B cell (primary cell): ENCODE measurements around the gene GPR4. TPM values are rescaled to one million over a fixed set of nuclear protein-coding genes. Genes with fewer than 3 reads are reported as not detected.
A peak's percentile ranks its signal among the peaks of the same experiment; 100 is the strongest.

Source experiments
- ATAC-seq: fragments of 200-7000 bp; cut with Tn5 transposase; one replicate; pipeline ENCODE4 v1.10.0; 2021; ENCODE audit warnings: low read depth, mild to moderate bottlenecking, moderate number of reproducible peaks, moderate library complexity
- CTCF ChIA-PET: fragments of 350-600 bp; sonication (Branson Sonifier 250); formaldehyde crosslinking; loops from one replicate; lab custom pipeline; 2021; ENCODE audit warnings: antibody characterized with exemption, inconsistent platforms; lab: Charles Lee
- POLR2A ChIA-PET: fragments of 350-600 bp; sonication (Branson Sonifier 250); formaldehyde crosslinking; loops from one replicate; lab custom pipeline; 2021; ENCODE audit warnings: antibody characterized with exemption; lab: Charles Lee
- DNase-seq: peaks from one replicate; pipeline ENCODE4 v3.0.0; 2013
- H2AFZ ChIP-seq: 2 replicates; pipeline ENCODE4 v1.6.1; 2012; ENCODE audit warnings: mild to moderate bottlenecking, low read depth, low read length; ENCODE audit not compliant: insufficient read depth, poor library complexity, severe bottlenecking
- H3K27ac ChIP-seq, 2 donors: 1 replicate in 1 of 2; 2 replicates in 1 of 2; pipeline ENCODE4 v1.5.1; 2012 to 2013; ENCODE audit warnings: low read length in 2 of 2, mild to moderate bottlenecking in 2 of 2, moderate library complexity in 1 of 2
- H3K27me3 ChIP-seq, 4 experiments: fragments of 200-600 bp in 1 of 4; sonication (generic) in 1 of 4; replicated peaks in 1 of 4; 1 replicate in 2 of 4; 2 replicates in 2 of 4; pipeline versions ENCODE4 v1.6.1 to v1.7.0; 2013 to 2016; ENCODE audit warnings: low read length in 3 of 4, mild to moderate bottlenecking in 2 of 4, mixed read lengths in 1 of 4, moderate library complexity in 1 of 4; ENCODE audit not compliant: insufficient read depth in 4 of 4, control insufficient read depth in 3 of 4; ENCODE audit errors: control extremely low read depth in 1 of 4
- H3K36me3 ChIP-seq, 2 experiments: replicated peaks in 1 of 2; 1 replicate in 1 of 2; 2 replicates in 1 of 2; pipeline versions ENCODE4 v1.6.1 to v1.7.1; 2013; ENCODE audit warnings: low read length in 1 of 2; ENCODE audit not compliant: insufficient read depth in 2 of 2, control insufficient read depth in 1 of 2; ENCODE audit errors: control extremely low read depth in 1 of 2, extremely low read depth in 1 of 2
- H3K4me1 ChIP-seq, 2 donors: fragments of 200-600 bp in 1 of 2; sonication (generic) in 1 of 2; 1 replicate in 1 of 2; 2 replicates in 1 of 2; pipeline versions ENCODE4 v1.5.1 to v1.6.1; 2013 to 2017; ENCODE audit warnings: low read length in 2 of 2; ENCODE audit not compliant: control insufficient read depth in 2 of 2, insufficient read depth in 2 of 2
- H3K4me2 ChIP-seq: replicated peaks from 2 replicates; pipeline ENCODE3; 2012; ENCODE audit warnings: mild to moderate bottlenecking, low read depth, low read length; ENCODE audit not compliant: poor library complexity, severe bottlenecking
- H3K4me3 ChIP-seq, 5 experiments: fragments of 200-600 bp in 1 of 5; sonication (generic) in 1 of 5; 1 replicate in 3 of 5; 2 replicates in 2 of 5; pipeline versions ENCODE4 v1.5.1 to v1.7.0; 2011 to 2016; ENCODE audit warnings: low read length in 4 of 5, mild to moderate bottlenecking in 4 of 5, low read depth in 2 of 5, control low read depth in 1 of 5, moderate library complexity in 1 of 5; ENCODE audit not compliant: insufficient read depth in 1 of 5; ENCODE audit errors: control extremely low read depth in 1 of 5, extremely low read depth in 1 of 5
- H3K79me2 ChIP-seq: fragments of 200-600 bp; sonication (generic); one replicate; pipeline ENCODE4 v1.6.0; 2016; ENCODE audit warnings: low read length; ENCODE audit not compliant: control insufficient read depth, insufficient read depth
- H3K9ac ChIP-seq: fragments of 200-600 bp; sonication (generic); 2 replicates; pipeline ENCODE4 v1.6.1; 2017; ENCODE audit warnings: mild to moderate bottlenecking, low read length, moderate library complexity
- H3K9me3 ChIP-seq, 3 donors: one replicate each; pipeline versions ENCODE4 v1.6.1 to v1.7.1; 2013; ENCODE audit warnings: low read length in 2 of 3; ENCODE audit not compliant: control insufficient read depth in 2 of 3, insufficient read depth in 1 of 3; ENCODE audit errors: control extremely low read depth in 1 of 3
- H4K20me1 ChIP-seq: 2 replicates; pipeline ENCODE4 v1.6.0; 2012; ENCODE audit warnings: mild to moderate bottlenecking, low read length; ENCODE audit not compliant: insufficient read depth, control insufficient read depth, poor library complexity, severe bottlenecking
- H3K27ac Mint-ChIP-seq: one replicate; pipeline ENCODE4 v1.8.0; 2021; ENCODE audit warnings: mixed read lengths
- H3K27me3 Mint-ChIP-seq: one replicate; pipeline ENCODE4 v1.8.0; 2021; ENCODE audit warnings: mixed read lengths
- H3K4me1 Mint-ChIP-seq: one replicate; pipeline ENCODE4 v1.8.0; 2021; ENCODE audit warnings: mixed read lengths
- H3K4me3 Mint-ChIP-seq: one replicate; pipeline ENCODE4 v1.8.0; 2021; ENCODE audit warnings: mixed read lengths
- H3K9me3 Mint-ChIP-seq: one replicate; pipeline ENCODE4 v1.8.0; 2022; ENCODE audit warnings: mixed read lengths; ENCODE audit not compliant: insufficient read depth
- EZH2 ChIP-seq: IDR thresholded peaks from 2 replicates; pipeline ENCODE4 v1.6.1; 2012; ENCODE audit warnings: borderline replicate concordance, low read depth, mild to moderate bottlenecking, moderate library complexity, low read length; ENCODE audit not compliant: insufficient read depth, poor library complexity, severe bottlenecking
- WGBS: methylation state at CpG from one replicate; pipeline ENCODE4 v1.1.5; 2013; ENCODE audit warnings: missing lambda C conversion rate; ENCODE audit not compliant: insufficient coverage; 5-methylcytosine and 5-hydroxymethylcytosine counted together
- intact Hi-C: fragments of 100-400 bp; cut with micrococcal nuclease; formaldehyde crosslinking; loops from one replicate; pipeline ENCODE4 v1.10.0; 2022
- polyA plus RNA-seq: library from polyadenylated mRNA; depleted of rRNA; stranded (reverse); fragments of >200 nt; gene quantifications from 2 replicates; pipeline ENCODE4 v1.2.3, GENCODE V29; 2012
- total RNA-seq, 2 donors: library from RNA; stranded (reverse); fragments of 120-200 nt in 1 of 2; gene quantifications; 1 replicate in 1 of 2; 2 replicates in 1 of 2; pipeline versions ENCODE4 v1.2.3 to v1.2.4, GENCODE V29; 2013 to 2022
- TF ChIP-seq, protein P1 (sequence below): fragments of 200-600 bp; IDR thresholded peaks from one replicate; pipeline ENCODE4 v1.8.0; 2022; ENCODE audit warnings: antibody characterized with exemption, mild to moderate bottlenecking

The GPR4 gene
- total and polyA plus RNA-seq, 2 donors (not counting 1 experiment from before 2014, with no cell fraction given) = not detected

DNA sequence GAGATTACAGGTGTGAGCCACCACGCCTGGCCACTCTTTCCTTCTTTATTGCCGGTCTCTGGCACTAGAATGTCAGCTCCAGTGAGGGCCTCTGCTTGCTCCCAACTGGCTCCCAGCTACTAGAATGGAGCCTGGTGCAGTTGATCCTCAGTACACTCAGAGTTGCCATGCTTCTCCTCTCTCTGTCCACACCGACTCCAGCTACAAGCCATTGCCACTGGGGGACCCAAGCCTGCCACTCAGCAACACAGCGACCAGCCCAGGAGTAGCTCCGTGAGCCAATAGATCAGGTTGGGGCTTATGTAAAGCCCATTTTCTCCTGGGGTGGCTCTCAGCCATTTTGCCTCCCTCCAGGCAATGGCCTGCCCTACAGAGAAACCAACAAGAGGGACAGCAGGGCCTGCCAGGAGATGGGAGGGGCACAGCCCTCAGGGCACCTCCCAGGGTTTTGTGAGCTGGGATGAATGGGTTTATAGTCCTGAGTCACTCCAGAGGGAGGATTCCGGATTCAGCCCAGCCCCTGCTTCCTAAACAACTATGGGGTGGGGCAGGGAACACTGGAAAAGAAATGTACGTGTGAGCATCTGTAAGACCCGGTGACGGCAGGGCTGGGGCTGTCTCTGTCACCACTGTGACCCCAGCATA is 53.9 kb downstream of the GPR4 start:
- TF ChIP-seq EZH2 = no peak
- TF ChIP-seq, protein P1, sequence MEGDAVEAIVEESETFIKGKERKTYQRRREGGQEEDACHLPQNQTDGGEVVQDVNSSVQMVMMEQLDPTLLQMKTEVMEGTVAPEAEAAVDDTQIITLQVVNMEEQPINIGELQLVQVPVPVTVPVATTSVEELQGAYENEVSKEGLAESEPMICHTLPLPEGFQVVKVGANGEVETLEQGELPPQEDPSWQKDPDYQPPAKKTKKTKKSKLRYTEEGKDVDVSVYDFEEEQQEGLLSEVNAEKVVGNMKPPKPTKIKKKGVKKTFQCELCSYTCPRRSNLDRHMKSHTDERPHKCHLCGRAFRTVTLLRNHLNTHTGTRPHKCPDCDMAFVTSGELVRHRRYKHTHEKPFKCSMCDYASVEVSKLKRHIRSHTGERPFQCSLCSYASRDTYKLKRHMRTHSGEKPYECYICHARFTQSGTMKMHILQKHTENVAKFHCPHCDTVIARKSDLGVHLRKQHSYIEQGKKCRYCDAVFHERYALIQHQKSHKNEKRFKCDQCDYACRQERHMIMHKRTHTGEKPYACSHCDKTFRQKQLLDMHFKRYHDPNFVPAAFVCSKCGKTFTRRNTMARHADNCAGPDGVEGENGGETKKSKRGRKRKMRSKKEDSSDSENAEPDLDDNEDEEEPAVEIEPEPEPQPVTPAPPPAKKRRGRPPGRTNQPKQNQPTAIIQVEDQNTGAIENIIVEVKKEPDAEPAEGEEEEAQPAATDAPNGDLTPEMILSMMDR = no peak
- no peaks in the 10 kb centered on the region for H3K79me2 ChIP-seq
- H2AFZ ChIP-seq = no peak overlapping the region
- ChIA-PET CTCF (interaction anchor here (3.5 kb wide), 1 partner anchor 10 kb away, joined by 13 read pairs; no protein-coding TSS in a partner anchor), POLR2A (no interaction called here)
- no peak for ATAC-seq
- WGBS = 91% methylated on average over 7 of the region's 9 CpGs
- H3K27ac ChIP-seq = no peak overlapping the region
- peaks cover 7 to 20% of the 10 kb centered on the region in 2 donors for H3K4me1 ChIP-seq
- H3K4me2 ChIP-seq = no peak overlapping the region
- no peaks in the 10 kb centered on the region for H3K27me3 Mint-ChIP-seq
- no peaks in the 10 kb centered on the region for H3K9me3 Mint-ChIP-seq
- no peaks in the 10 kb centered on the region for H4K20me1 ChIP-seq
- no peak overlapping the region for H3K4me3 ChIP-seq
- no peaks in the 10 kb centered on the region for H3K9me3 ChIP-seq
- peaks cover 0 to 2% of the 10 kb centered on the region in 2 experiments for H3K36me3 ChIP-seq
- H3K4me1 Mint-ChIP-seq = peaks cover 21% of the 10 kb centered on the region
- DNase-seq = no peak
- H3K27me3 ChIP-seq = no peaks in the 10 kb centered on the region
- H3K4me3 Mint-ChIP-seq = no peak overlapping the region
- H3K9ac ChIP-seq = no peak overlapping the region
- intact Hi-C loops = no loop called here
- H3K27ac Mint-ChIP-seq = no peak overlapping the region

GRCh38 chr19:45547211-45547770 is 54.7 kb downstream of the GPR4 start:
- peaks cover 21% of the 10 kb centered on the region for H3K4me1 Mint-ChIP-seq
- Histone ChIP-seq H3K9ac (no peak overlapping the region), H3K79me2 (no peaks in the 10 kb centered on the region), H3K4me3 (no peak overlapping the region), H3K9me3 (no peaks in the 10 kb centered on the region), H3K4me1 (peaks cover 7 to 26% of the 10 kb centered on the region in 2 donors), H3K27me3 (no peaks in the 10 kb centered on the region), H3K36me3 (no peaks in the 10 kb centered on the region), H2AFZ (no peak overlapping the region), H3K4me2 (no peak overlapping the region), H4K20me1 (no peaks in the 10 kb centered on the region), H3K27ac (peak overlapping the region in 1 of 2 donors; percentile 15)
- POLR2A ChIA-PET = no interaction called here
- ATAC-seq (no peak), DNase-seq (no peak)
- H3K27ac Mint-ChIP-seq = no peak overlapping the region
- 58% methylated on average over 4 of the region's 10 CpGs for WGBS
- TF ChIP-seq, protein P1 = no peak
- TF ChIP-seq EZH2 = no peak
- no peaks in the 10 kb centered on the region for H3K9me3 Mint-ChIP-seq
- intact Hi-C loops = no loop called here
- no peaks in the 10 kb centered on the region for H3K27me3 Mint-ChIP-seq
- CTCF ChIA-PET = interaction anchor here (1.4 to 3.5 kb wide), 2 partner anchors 11 to 25 kb away, joined by 3 to 13 read pairs; no protein-coding TSS in a partner anchor
- no peak overlapping the region for H3K4me3 Mint-ChIP-seq
